PC-9 (cell line): Measurements from ENCODE around the gene LRRC47.

Experiments used
- EZH2 ChIP-seq: fragments of 200-600 bp; sonication (generic); IDR thresholded peaks from 2 replicates; pipeline ENCODE4 v1.8.0; 2017; ENCODE audit warnings: antibody characterized with exemption, low read depth
- TF ChIP-seq, protein P1 (sequence below): fragments of 200-600 bp; sonication (generic); conservative IDR thresholded peaks from 2 replicates; pipeline ENCODE4 v1.6.1; 2017; ENCODE audit warnings: mixed run types, antibody characterized with exemption, mild to moderate bottlenecking, moderate library complexity

GRCh38 chr1:3770047-3770765 is 26.1 kb downstream of the LRRC47 start:
- TF ChIP-seq, protein P1, sequence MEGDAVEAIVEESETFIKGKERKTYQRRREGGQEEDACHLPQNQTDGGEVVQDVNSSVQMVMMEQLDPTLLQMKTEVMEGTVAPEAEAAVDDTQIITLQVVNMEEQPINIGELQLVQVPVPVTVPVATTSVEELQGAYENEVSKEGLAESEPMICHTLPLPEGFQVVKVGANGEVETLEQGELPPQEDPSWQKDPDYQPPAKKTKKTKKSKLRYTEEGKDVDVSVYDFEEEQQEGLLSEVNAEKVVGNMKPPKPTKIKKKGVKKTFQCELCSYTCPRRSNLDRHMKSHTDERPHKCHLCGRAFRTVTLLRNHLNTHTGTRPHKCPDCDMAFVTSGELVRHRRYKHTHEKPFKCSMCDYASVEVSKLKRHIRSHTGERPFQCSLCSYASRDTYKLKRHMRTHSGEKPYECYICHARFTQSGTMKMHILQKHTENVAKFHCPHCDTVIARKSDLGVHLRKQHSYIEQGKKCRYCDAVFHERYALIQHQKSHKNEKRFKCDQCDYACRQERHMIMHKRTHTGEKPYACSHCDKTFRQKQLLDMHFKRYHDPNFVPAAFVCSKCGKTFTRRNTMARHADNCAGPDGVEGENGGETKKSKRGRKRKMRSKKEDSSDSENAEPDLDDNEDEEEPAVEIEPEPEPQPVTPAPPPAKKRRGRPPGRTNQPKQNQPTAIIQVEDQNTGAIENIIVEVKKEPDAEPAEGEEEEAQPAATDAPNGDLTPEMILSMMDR, result no peak
- no peak for TF ChIP-seq EZH2
